Activated CD8-positive, alpha-beta T cell treated with anti-CD3 and anti-CD28 coated beads for 36 hours (primary cell): ENCODE results near the gene CASD1. TPM values are rescaled to one million over a fixed set of nuclear protein-coding genes. Genes with fewer than 3 reads are reported as not detected.

ENCODE experiments used
- ATAC-seq: fragments of 200-7000 bp; cut with Tn5 transposase; one replicate; pipeline ENCODE4 v1.10.0; 2021; ENCODE audit warnings: mild to moderate bottlenecking, moderate library complexity
- CTCF ChIA-PET: fragments of 350-600 bp; sonication (Branson Sonifier 250); formaldehyde crosslinking; loops from one replicate; lab custom pipeline; 2021; ENCODE audit warnings: antibody characterized with exemption; lab: Charles Lee
- POLR2A ChIA-PET: fragments of 350-600 bp; sonication (Branson Sonifier 250); formaldehyde crosslinking; loops from one replicate; lab custom pipeline; 2021; ENCODE audit warnings: antibody characterized with exemption; lab: Charles Lee
- DNase-seq: peaks from one replicate; pipeline ENCODE4 v3.0.0-alpha.2; 2020
- H3K27ac Mint-ChIP-seq: one replicate; pipeline ENCODE4 v1.8.0; 2021; ENCODE audit warnings: mild to moderate bottlenecking, mixed read lengths
- H3K27me3 Mint-ChIP-seq: one replicate; pipeline ENCODE4 v1.8.0; 2021; ENCODE audit warnings: mixed read lengths
- H3K36me3 Mint-ChIP-seq: one replicate; pipeline ENCODE4 v1.8.0; 2021; ENCODE audit warnings: low read depth, mixed read lengths
- H3K4me1 Mint-ChIP-seq: one replicate; pipeline ENCODE4 v1.8.0; 2021; ENCODE audit warnings: low read depth, mixed read lengths
- H3K4me3 Mint-ChIP-seq: one replicate; pipeline ENCODE4 v1.8.0; 2021; ENCODE audit warnings: mild to moderate bottlenecking, moderate library complexity, mixed read lengths
- H3K9me3 Mint-ChIP-seq: one replicate; pipeline ENCODE4 v1.8.0; 2021; ENCODE audit warnings: mixed read lengths
- CTCF ChIP-seq: fragments of 200-600 bp; IDR thresholded peaks from one replicate; pipeline ENCODE4 v1.8.0; 2022; ENCODE audit warnings: antibody characterized with exemption, mild to moderate bottlenecking
- intact Hi-C: fragments of 100-400 bp; cut with micrococcal nuclease; formaldehyde crosslinking; loops from one replicate; pipeline ENCODE4 v1.10.0; 2022
- total RNA-seq, 2 experiments: library from RNA; stranded (reverse); gene quantifications; one replicate each; pipeline ENCODE4 v1.2.3, GENCODE V29; 2021

Gene CASD1
- total RNA-seq, 2 experiments from 2014 or later = 12.9 to 17.0 TPM

GRCh38 chr7:94594882-94595281 lies 85.3 kb downstream of the CASD1 start:
- intact Hi-C loops = no loop called here

GRCh38 chr7:94595717-94596116 lies 86.1 kb downstream of the CASD1 start:
- peaks cover 6% of the 10 kb centered on the region for H3K4me1 Mint-ChIP-seq
- no peaks in the 10 kb centered on the region for H3K27me3 Mint-ChIP-seq
- H3K4me3 Mint-ChIP-seq = no peak overlapping the region
- H3K27ac Mint-ChIP-seq = no peak overlapping the region
- ChIA-PET CTCF (interaction anchor here (0.6 kb wide), 1 partner anchor 125 kb away, joined by 3 read pairs; no protein-coding TSS in a partner anchor), POLR2A (no interaction called here)
- ATAC-seq = peak; percentile 24
- peak; percentile 3 for DNase-seq
- no peaks in the 10 kb centered on the region for H3K36me3 Mint-ChIP-seq
- intact Hi-C loops = no loop called here
- no peak for TF ChIP-seq CTCF
- no peaks in the 10 kb centered on the region for H3K9me3 Mint-ChIP-seq

More at GRCh38 chr7:94594882-94595281, 85.3 kb downstream of the CASD1 start:
- TF ChIP-seq CTCF = no peak
- Mint-ChIP-seq H3K9me3 (no peaks in the 10 kb centered on the region), H3K27me3 (no peaks in the 10 kb centered on the region), H3K36me3 (no peaks in the 10 kb centered on the region), H3K4me3 (no peak overlapping the region), H3K4me1 (peaks cover 6% of the 10 kb centered on the region), H3K27ac (no peak overlapping the region)
- no peak for ATAC-seq
- ChIA-PET CTCF (no interaction called here), POLR2A (no interaction called here)
- DNase-seq = no peak

GRCh38 chr7:94600267-94600666 lies 90.7 kb downstream of the CASD1 start:
- ChIA-PET CTCF (no interaction called here), POLR2A (no interaction called here)
- Mint-ChIP-seq H3K9me3 (peaks cover 4% of the 10 kb centered on the region), H3K4me1 (peaks cover 10% of the 10 kb centered on the region), H3K27ac (no peak overlapping the region), H3K27me3 (no peaks in the 10 kb centered on the region), H3K4me3 (no peak overlapping the region), H3K36me3 (no peaks in the 10 kb centered on the region)
- DNase-seq (no peak), ATAC-seq (no peak)
- intact Hi-C loops = no loop called here
- no peak for TF ChIP-seq CTCF

GRCh38 chr7:94602181-94602580 lies 92.6 kb downstream of the CASD1 start:
- CTCF ChIA-PET = no interaction called here
- H3K9me3 Mint-ChIP-seq = peaks cover 12% of the 10 kb centered on the region

GRCh38 chr7:94605031-94605430 lies 95.4 kb downstream of the CASD1 start:
- DNase-seq = no peak
- CTCF ChIA-PET = no interaction called here
- intact Hi-C loops = no loop called here
- POLR2A ChIA-PET = no interaction called here
- ATAC-seq = no peak
- H3K36me3 Mint-ChIP-seq = peaks cover 1% of the 10 kb centered on the region
- H3K4me3 Mint-ChIP-seq = no peak overlapping the region
- TF ChIP-seq CTCF = no peak
- H3K27me3 Mint-ChIP-seq = peaks cover 11% of the 10 kb centered on the region
- H3K9me3 Mint-ChIP-seq = peaks cover 19% of the 10 kb centered on the region
- no peak overlapping the region for H3K27ac Mint-ChIP-seq
- H3K4me1 Mint-ChIP-seq = peaks cover 4% of the 10 kb centered on the region

More at GRCh38 chr7:94602181-94602580, 92.6 kb downstream of the CASD1 start:
- no peak overlapping the region for H3K27ac Mint-ChIP-seq
- POLR2A ChIA-PET = no interaction called here
- peaks cover 4% of the 10 kb centered on the region for H3K27me3 Mint-ChIP-seq
- intact Hi-C loops = no loop called here
- no peak overlapping the region for H3K4me3 Mint-ChIP-seq
- H3K4me1 Mint-ChIP-seq = peaks cover 4% of the 10 kb centered on the region
- no peak for TF ChIP-seq CTCF
- ATAC-seq (no peak), DNase-seq (no peak)
- H3K36me3 Mint-ChIP-seq = peaks cover 1% of the 10 kb centered on the region

Other genes starting within 250 kb of the CASD1 start
- under 1 TPM; 0.47 to 0.56 TPM for gene COL1A2, start 114.9 kb upstream of the CASD1 start, total RNA-seq
- under 1 TPM in 1 of 2 experiments, not detected in 1; 0.56 TPM for gene SGCE, start 146.3 kb downstream of the CASD1 start, total RNA-seq